Esophagus squamous epithelium (tissue), 5 donors: ENCODE data around the gene STON2. TPM values are rescaled to one million over a fixed set of nuclear protein-coding genes. Genes with fewer than 3 reads are reported as not detected.
A peak's percentile ranks its signal among the peaks of the same experiment; 100 is the strongest.

Experiments used
- DNase-seq: peaks from one replicate; lab custom pipeline; 2025; lab: John Stamatoyannopoulos, UW
- H3K27ac ChIP-seq, 4 donors: fragments of 200-600 bp; sonication (generic); one replicate each; pipeline ENCODE4 v1.5.1; 2016 to 2019; ENCODE audit warnings: mild to moderate bottlenecking in 1 of 4
- H3K27me3 ChIP-seq, 4 donors: fragments of 200-600 bp; sonication (generic); 1 replicate in 3 of 4; 2 replicates in 1 of 4; pipeline versions ENCODE4 v1.5.1 to v1.6.0; 2017 to 2021; ENCODE audit warnings: antibody characterized with exemption in 1 of 4
- H3K36me3 ChIP-seq, 3 donors: fragments of 200-600 bp; sonication (generic); one replicate each; pipeline ENCODE4 v1.5.1; 2016 to 2019
- H3K4me1 ChIP-seq, 3 donors: fragments of 200-600 bp; sonication (generic); one replicate each; pipeline ENCODE4 v1.5.1; 2017 to 2019
- H3K4me3 ChIP-seq, 4 donors: fragments of 200-600 bp; sonication (generic); 1 replicate in 3 of 4; 2 replicates in 1 of 4; pipeline ENCODE4 v1.5.1; 2016 to 2019; ENCODE audit warnings: mild to moderate bottlenecking in 2 of 4, moderate library complexity in 1 of 4
- H3K9me3 ChIP-seq, 3 donors: fragments of 200-600 bp; sonication (generic); one replicate each; pipeline ENCODE4 v1.5.1; 2016 to 2019
- POLR2A ChIP-seq, 4 donors: fragments of 450-650 bp; IDR thresholded peaks; one replicate each; pipeline ENCODE4 v1.6.1; 2017; ENCODE audit warnings: antibody characterized with exemption in 4 of 4, mild to moderate bottlenecking in 4 of 4, moderate library complexity in 3 of 4
- WGBS, 2 donors: methylation state at CpG; one replicate each; pipeline ENCODE4 v1.1.5; 2018; 5-methylcytosine and 5-hydroxymethylcytosine counted together
- intact Hi-C: fragments of 100-400 bp; cut with DNase I; formaldehyde crosslinking; loops from one replicate; pipeline ENCODE4 v1.15.0; 2022
- total RNA-seq, 4 donors: library from RNA; depleted of rRNA; stranded (reverse); fragments of >200 nt; gene quantifications; one replicate each; pipeline ENCODE4 v1.1.0, GENCODE V29; 2016
- TF ChIP-seq, protein P1 (sequence below), 6 experiments: fragments of 450-650 bp in 4 of 6; fragments of 200-600 bp in 2 of 6; sonication (generic) in 2 of 6; IDR thresholded peaks; one replicate each; pipeline ENCODE4 v1.5.1; 2016 to 2019; ENCODE audit warnings: antibody characterized with exemption in 6 of 6, mild to moderate bottlenecking in 4 of 6, moderate library complexity in 4 of 6
- donor health status: DM: yes; HTN: yes; CAD: no.

Gene STON2
- total RNA-seq, 4 donors from 2014 or later, result 58.7 to 71.6 (median 67.1) TPM

DNA sequence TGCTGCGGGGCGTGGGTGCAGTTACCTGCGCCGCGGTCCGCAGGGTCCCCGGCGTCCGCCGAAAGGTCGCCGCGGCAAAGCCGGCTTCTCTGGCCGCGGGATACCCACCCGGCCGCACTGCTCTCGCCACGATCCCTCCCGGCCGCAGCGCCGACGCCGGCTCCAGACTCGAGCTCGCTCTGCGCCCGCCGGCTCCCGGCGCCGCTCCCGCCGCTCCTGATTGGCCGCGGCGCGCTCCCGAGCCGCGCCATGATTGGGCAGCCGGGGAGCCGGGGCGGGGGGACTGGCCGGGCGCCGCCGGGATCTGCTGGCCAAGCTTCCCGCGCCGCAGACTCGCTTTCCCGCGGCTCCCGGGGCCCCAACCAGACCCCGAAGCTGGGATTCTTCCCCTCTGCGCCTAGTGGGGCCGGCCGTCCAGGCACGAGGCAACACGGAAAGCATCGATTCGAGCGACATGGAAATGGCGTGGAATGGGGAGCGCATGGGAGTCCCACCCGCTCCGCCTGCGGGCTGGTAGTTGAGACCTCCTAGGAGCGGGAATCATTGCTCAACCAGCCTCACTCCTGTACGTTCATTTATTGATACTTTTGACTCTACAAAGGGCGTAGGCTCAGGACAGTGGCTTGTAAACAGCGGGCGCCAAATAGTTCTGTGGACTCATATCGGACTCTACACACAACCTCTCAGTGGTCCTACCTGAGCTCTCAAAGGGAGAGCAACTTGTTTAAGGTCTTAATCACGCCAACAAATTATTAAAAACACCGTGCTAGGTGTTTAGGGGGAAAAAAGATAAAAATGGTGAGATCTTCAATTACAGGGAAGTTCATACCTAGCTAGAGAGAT is 36.4 kb upstream of the STON2 start:
- no peak for DNase-seq
- H3K27ac ChIP-seq, result peak overlapping the region; percentile 71 to 86 (median 84)
- intact Hi-C loops, result no loop called here
- no peaks in the 10 kb centered on the region for H3K36me3 ChIP-seq
- H3K4me1 ChIP-seq, result peaks cover 0 to 46% (median 9%) of the 10 kb centered on the region in 3 donors
- H3K27me3 ChIP-seq, result peaks cover 0 to 68% (median 0%) of the 10 kb centered on the region in 4 donors
- no peaks in the 10 kb centered on the region for H3K9me3 ChIP-seq
- 4 to 8% methylated on average over 6 to 8 of the region's 79 CpGs for WGBS, 2 donors
- peak in 1 of 4 donors; percentile 55 for TF ChIP-seq POLR2A (IDR thresholded peaks at IDR 0.05)
- TF ChIP-seq, protein P1, sequence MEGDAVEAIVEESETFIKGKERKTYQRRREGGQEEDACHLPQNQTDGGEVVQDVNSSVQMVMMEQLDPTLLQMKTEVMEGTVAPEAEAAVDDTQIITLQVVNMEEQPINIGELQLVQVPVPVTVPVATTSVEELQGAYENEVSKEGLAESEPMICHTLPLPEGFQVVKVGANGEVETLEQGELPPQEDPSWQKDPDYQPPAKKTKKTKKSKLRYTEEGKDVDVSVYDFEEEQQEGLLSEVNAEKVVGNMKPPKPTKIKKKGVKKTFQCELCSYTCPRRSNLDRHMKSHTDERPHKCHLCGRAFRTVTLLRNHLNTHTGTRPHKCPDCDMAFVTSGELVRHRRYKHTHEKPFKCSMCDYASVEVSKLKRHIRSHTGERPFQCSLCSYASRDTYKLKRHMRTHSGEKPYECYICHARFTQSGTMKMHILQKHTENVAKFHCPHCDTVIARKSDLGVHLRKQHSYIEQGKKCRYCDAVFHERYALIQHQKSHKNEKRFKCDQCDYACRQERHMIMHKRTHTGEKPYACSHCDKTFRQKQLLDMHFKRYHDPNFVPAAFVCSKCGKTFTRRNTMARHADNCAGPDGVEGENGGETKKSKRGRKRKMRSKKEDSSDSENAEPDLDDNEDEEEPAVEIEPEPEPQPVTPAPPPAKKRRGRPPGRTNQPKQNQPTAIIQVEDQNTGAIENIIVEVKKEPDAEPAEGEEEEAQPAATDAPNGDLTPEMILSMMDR (IDR thresholded peaks at IDR 0.05), result no peak
- peak overlapping the region; percentile 59 to 82 (median 75) for H3K4me3 ChIP-seq

DNA sequence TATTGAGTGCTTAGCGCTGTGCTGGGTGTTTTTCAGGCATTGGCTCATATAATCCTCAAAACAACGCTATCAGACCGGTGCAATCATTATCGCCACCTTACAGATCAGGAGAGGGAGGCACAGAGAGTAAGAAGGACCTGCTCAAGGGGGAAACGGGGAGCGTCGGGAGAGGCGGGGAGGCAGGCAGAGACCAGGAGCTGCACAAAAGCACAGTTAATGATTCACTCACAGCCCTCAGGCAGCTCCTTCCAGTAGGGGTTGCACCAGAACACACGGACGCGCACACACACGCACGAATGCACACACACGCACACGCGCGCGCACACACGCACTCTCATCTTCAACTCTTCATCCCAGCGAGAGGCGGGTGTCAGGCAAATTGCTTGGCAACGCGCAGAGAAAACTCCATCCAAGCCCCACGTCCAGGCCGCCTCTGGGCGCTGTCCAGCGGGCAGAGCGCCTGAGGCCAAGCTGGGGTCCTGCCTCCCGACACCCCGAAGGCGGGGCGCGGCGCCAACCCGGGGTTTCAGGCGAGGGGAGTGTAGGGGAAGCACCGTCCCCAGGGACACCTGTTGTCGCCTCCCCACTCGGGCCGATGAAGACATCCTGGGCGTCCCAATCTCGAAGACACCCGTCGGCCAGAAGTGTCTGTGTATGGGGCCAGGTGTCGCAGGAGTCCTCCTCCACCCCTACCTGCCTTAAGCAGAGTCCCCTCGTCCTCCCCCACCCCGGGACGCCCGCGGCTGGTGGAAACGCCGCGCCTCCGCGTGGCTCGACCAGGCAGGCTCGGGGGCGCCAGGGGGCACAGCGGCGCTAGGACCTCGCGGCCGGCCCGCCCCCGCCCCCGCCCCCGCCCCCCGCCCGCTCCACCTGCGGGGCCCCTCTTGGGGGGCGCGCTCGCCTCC is 35.5 kb upstream of the STON2 start:
- H3K36me3 ChIP-seq, result no peaks in the 10 kb centered on the region
- H3K27ac ChIP-seq, result peak overlapping the region; percentile 71 to 86 (median 84)
- intact Hi-C loops, result no loop called here
- WGBS, 2 donors, result 1 to 4% methylated on average over 10 to 23 of the region's 73 CpGs
- peaks cover 0 to 66% (median 0%) of the 10 kb centered on the region in 4 donors for H3K27me3 ChIP-seq
- H3K4me1 ChIP-seq, result peaks cover 0 to 46% (median 9%) of the 10 kb centered on the region in 3 donors
- no peaks in the 10 kb centered on the region for H3K9me3 ChIP-seq
- TF ChIP-seq POLR2A (IDR thresholded peaks at IDR 0.05), result no peak
- TF ChIP-seq, protein P1 (IDR thresholded peaks at IDR 0.05), result no peak
- no peak for DNase-seq
- H3K4me3 ChIP-seq, result peak overlapping the region; percentile 59 to 82 (median 75)

DNA sequence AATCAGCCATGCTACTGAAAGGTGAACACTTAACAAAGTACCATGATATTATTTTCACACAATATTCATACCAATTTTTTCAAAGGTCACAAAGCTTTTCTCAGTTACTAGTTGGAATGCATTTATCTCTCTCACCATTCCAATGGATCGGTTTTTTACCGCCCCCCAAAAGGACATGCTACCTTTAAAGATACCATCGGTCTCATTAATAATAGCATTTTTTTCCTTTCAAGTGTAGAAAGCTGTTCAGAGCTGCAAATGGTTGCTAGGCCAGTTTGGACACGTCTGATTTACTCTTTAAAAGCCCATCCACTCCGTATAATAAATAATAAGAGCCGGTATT is 34.9 kb upstream of the STON2 start:
- Histone ChIP-seq H3K27me3 (peaks cover 0 to 60% (median 0%) of the 10 kb centered on the region in 4 donors), H3K4me1 (peaks cover 0 to 46% (median 9%) of the 10 kb centered on the region in 3 donors), H3K4me3 (peak overlapping the region; percentile 59 to 82 (median 75)), H3K27ac (peak overlapping the region; percentile 71 to 86 (median 84)), H3K36me3 (no peaks in the 10 kb centered on the region), H3K9me3 (no peaks in the 10 kb centered on the region)
- no peak for DNase-seq
- intact Hi-C loops, result no loop called here
- TF ChIP-seq POLR2A (IDR thresholded peaks at IDR 0.05), result no peak
- TF ChIP-seq, protein P1 (IDR thresholded peaks at IDR 0.05), result no peak
- 10 to 18% methylated on average over 6 of the region's 6 CpGs for WGBS, 2 donors

DNA sequence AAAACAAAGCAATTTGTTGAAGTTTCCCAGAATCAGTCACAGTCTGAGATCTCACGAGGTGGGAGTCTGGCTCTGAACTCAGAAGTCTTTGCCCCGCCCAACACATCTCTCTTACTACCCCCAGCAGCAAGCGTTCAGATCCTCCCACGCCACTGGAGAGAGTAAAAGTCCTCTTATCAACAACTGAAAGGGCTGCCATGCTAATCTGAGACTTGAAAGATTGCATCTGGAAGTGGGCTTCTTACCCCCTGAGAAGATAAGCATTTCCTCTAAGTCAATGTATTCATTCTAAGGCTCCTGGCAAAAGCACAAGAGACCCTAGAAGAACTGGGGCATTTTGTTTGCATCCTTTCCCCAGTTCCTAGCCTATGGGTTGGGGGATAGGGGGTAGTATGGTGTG is 34.1 kb upstream of the STON2 start:
- no peaks in the 10 kb centered on the region for H3K36me3 ChIP-seq
- TF ChIP-seq, protein P1 (IDR thresholded peaks at IDR 0.05), result no peak
- no peak for TF ChIP-seq POLR2A (IDR thresholded peaks at IDR 0.05)
- H3K4me1 ChIP-seq, result peaks cover 0 to 46% (median 9%) of the 10 kb centered on the region in 3 donors
- intact Hi-C loops, result no loop called here
- DNase-seq, result no peak
- 53 to 60% methylated on average over 4 of the region's 4 CpGs for WGBS, 2 donors
- no peak overlapping the region for H3K27ac ChIP-seq
- peaks cover 0 to 53% (median 0%) of the 10 kb centered on the region in 4 donors for H3K27me3 ChIP-seq
- H3K9me3 ChIP-seq, result no peaks in the 10 kb centered on the region
- no peak overlapping the region for H3K4me3 ChIP-seq
